Measurements from ENCODE around the gene SCAF11. TPM values are rescaled to one million over a fixed set of nuclear protein-coding genes. Genes with fewer than 3 reads are reported as not detected.
A peak's percentile ranks its signal among the peaks of the same experiment; 100 is the strongest.

SCAF11 gene
- total RNA-seq, 1 experiment from 2014 or later: 79.8 TPM

GRCh38 chr12:45914090-45914489, 76.3 kb downstream of the SCAF11 start:
- no TSS peak for BruUV-seq (replicated peaks)
- TF ChIP-seq ZNF274 (IDR thresholded peaks at IDR 0.05; ENCODE audit: low read depth, low read length) (no peak), POLR2A (IDR thresholded peaks at IDR 0.05; ENCODE audit: borderline replicate concordance, extremely low read depth, insufficient read depth, insufficient read length) (no peak), ATF3 (IDR thresholded peaks at IDR 0.05) (no peak), ELF1 (IDR thresholded peaks at IDR 0.05; ENCODE audit: borderline replicate concordance, low read depth) (no peak), RAD21 (IDR thresholded peaks at IDR 0.05; ENCODE audit: low read depth) (no peak), FOSL1 (IDR thresholded peaks at IDR 0.05; ENCODE audit: low read depth) (no peak), ZBTB33 (IDR thresholded peaks at IDR 0.05; ENCODE audit: extremely low read depth, insufficient replicate concordance, low read length) (no peak), CEBPB (IDR thresholded peaks at IDR 0.05; ENCODE audit: low read depth) (no peak), EGR1 (IDR thresholded peaks at IDR 0.05; ENCODE audit: low read depth) (no peak), ZFX (IDR thresholded peaks at IDR 0.05) (no peak), CTCF (IDR thresholded peaks at IDR 0.05 in 2 of 3, conservative IDR thresholded peaks at IDR 0.05 in 1 of 3; ENCODE audit: borderline replicate concordance in 1 of 3, insufficient read depth in 1 of 3, low read depth in 2 of 3, low read length in 2 of 3) (no peak), SRF (IDR thresholded peaks at IDR 0.05; ENCODE audit: low read depth) (no peak), EZH2phosphoT487 (IDR thresholded peaks at IDR 0.05; ENCODE audit: borderline replicate concordance) (no peak), SIN3A (IDR thresholded peaks at IDR 0.05; ENCODE audit: low read depth) (no peak), MAX (IDR thresholded peaks at IDR 0.05) (no peak), POLR2AphosphoS5 (IDR thresholded peaks at IDR 0.05; ENCODE audit: low read depth, low read length) (no peak), TCF7L2 (IDR thresholded peaks at IDR 0.05; ENCODE audit: borderline replicate concordance, extremely low read depth, insufficient read depth, insufficient read length) (no peak)
- H3K36me3 ChIP-seq (ENCODE audit: control insufficient read depth in 1 of 2, insufficient read depth in 2 of 2, low read length in 2 of 2): no peaks in the 10 kb centered on the region; a peak in 1 of 4 replicates
- intact Hi-C loops (cut with micrococcal nuclease): no loop called here
- no peak overlapping the region for H2AFZ ChIP-seq (ENCODE audit: low read depth, low read length, poor library complexity, severe bottlenecking)
- no peaks in the 10 kb centered on the region for H3K79me2 ChIP-seq (ENCODE audit: insufficient read depth, low read length)
- H3K9me3 ChIP-seq (ENCODE audit: control insufficient read depth in 1 of 2, insufficient read depth in 1 of 2, low read depth in 1 of 2, low read length in 2 of 2): no peaks in the 10 kb centered on the region
- H3K9me2 ChIP-seq (ENCODE audit: insufficient read depth): no peaks in the 10 kb centered on the region
- peak; percentile 52 for ATAC-seq
- H4K20me1 ChIP-seq (ENCODE audit: insufficient read depth): peaks cover 3% of the 10 kb centered on the region; the same call in 1 of the 2 replicates
- DNase-seq (ENCODE audit: low read depth, low spot score): no peak
- CTCF ChIA-PET: interaction anchor here (2.2 kb wide), 1 partner anchor 370 kb away, joined by 7 read pairs; no protein-coding TSS in a partner anchor
- no peak overlapping the region for H3K4me2 ChIP-seq (ENCODE audit: low read length)
- RAD21 ChIA-PET (ENCODE audit: low non-redundant PET in 1 of 2, low total read pairs in 2 of 2, uncharacterized antibody in 2 of 2, unreplicated experiment in 2 of 2): no interaction called here
- H3K27ac ChIP-seq (ENCODE audit: low read depth, low read length): no peak overlapping the region
- no peak overlapping the region for H3K9ac ChIP-seq (ENCODE audit: low read length)
- no peaks in the 10 kb centered on the region for H3K4me1 ChIP-seq (ENCODE audit: control insufficient read depth in 1 of 2, insufficient read depth in 2 of 2, low read length in 2 of 2)
- POLR2A ChIA-PET: no interaction called here
- no peaks in the 10 kb centered on the region for H3K27me3 ChIP-seq (ENCODE audit: insufficient read depth, low read length)
- H3K4me3 ChIP-seq (replicated peaks in 1 of 2; ENCODE audit: low read depth in 1 of 2, low read length in 2 of 2): no peak overlapping the region

Data from HCT116 (cell line).